ENCODE results near the gene MSRB3.

- TF ChIP-seq CTCF (IDR thresholded peaks at IDR 0.05) (no peak), POLR2A (IDR thresholded peaks at IDR 0.05) (no peak)
These were observed 56.0 kb downstream of the MSRB3 start for GRCh38 chr12:65334521-65334920.

Data from Peyer's patch (tissue), 4 donors.